Keratinocyte (primary cell): ENCODE measurements around the gene GRIA4. TPM values are rescaled to one million over a fixed set of nuclear protein-coding genes. Genes with fewer than 3 reads are reported as not detected.

Experiments
- DNase-seq: peaks from one replicate; pipeline ENCODE4 v3.0.0-alpha.2; 2011; ENCODE audit warnings: low read depth, missing footprints, low spot score
- FAIRE-seq: peaks from 2 replicates; lab custom pipeline; 2011; peaks lifted over from hg19 to GRCh38; lab: Jason Lieb, UNC
- H2AFZ ChIP-seq: 2 replicates; pipeline ENCODE4 v1.6.0; 2012; ENCODE audit warnings: low read length, control low read depth, inconsistent platforms; ENCODE audit not compliant: control insufficient read depth
- H3K27ac ChIP-seq: 2 replicates; pipeline ENCODE4 v1.5.1; 2011; ENCODE audit warnings: low read length; ENCODE audit not compliant: control insufficient read depth, insufficient read depth
- H3K27me3 ChIP-seq: 3 replicates; pipeline ENCODE4 v1.6.0; 2011; ENCODE audit warnings: low read length; ENCODE audit not compliant: control insufficient read depth, insufficient read depth; ENCODE audit errors: extremely low read depth
- H3K36me3 ChIP-seq, 2 experiments: 2 replicates in 1 of 2; 3 replicates in 1 of 2; pipeline ENCODE4 v1.5.1; 2011; ENCODE audit warnings: low read length in 2 of 2, mild to moderate bottlenecking in 1 of 2; ENCODE audit not compliant: control insufficient read depth in 2 of 2, insufficient read depth in 2 of 2; ENCODE audit errors: extremely low read depth in 1 of 2
- H3K4me1 ChIP-seq: 3 replicates; pipeline ENCODE4 v1.5.1; 2011; ENCODE audit warnings: low read length; ENCODE audit not compliant: control insufficient read depth, insufficient read depth; ENCODE audit errors: extremely low read depth
- H3K4me2 ChIP-seq: 3 replicates; pipeline ENCODE4 v1.6.0; 2011; ENCODE audit warnings: low read depth, low read length; ENCODE audit not compliant: control insufficient read depth, insufficient read depth; ENCODE audit errors: extremely low read depth
- H3K4me3 ChIP-seq, 3 experiments: fragments of 200-600 bp in 1 of 3; sonication (generic) in 1 of 3; 2 replicates in 2 of 3; 3 replicates in 1 of 3; pipeline ENCODE4 v1.5.1; 2011 to 2016; ENCODE audit warnings: low read length in 3 of 3, mild to moderate bottlenecking in 3 of 3, control low read depth in 2 of 3, inconsistent platforms in 1 of 3, low read depth in 1 of 3, mixed read lengths in 1 of 3, mixed run types in 1 of 3, moderate library complexity in 1 of 3; ENCODE audit not compliant: control insufficient read depth in 2 of 3, insufficient read depth in 2 of 3; ENCODE audit errors: extremely low read depth in 1 of 3
- H3K79me2 ChIP-seq: 2 replicates; pipeline ENCODE4 v1.6.0; 2012; ENCODE audit warnings: low read length; ENCODE audit not compliant: control insufficient read depth, insufficient read depth
- H3K9ac ChIP-seq: 3 replicates; pipeline ENCODE4 v1.6.0; 2011; ENCODE audit warnings: low read length; ENCODE audit not compliant: control insufficient read depth, insufficient read depth; ENCODE audit errors: extremely low read depth
- H3K9me1 ChIP-seq: 3 replicates; pipeline ENCODE4 v1.6.0; 2011; ENCODE audit warnings: low read length; ENCODE audit not compliant: control insufficient read depth, insufficient read depth; ENCODE audit errors: extremely low read depth
- H3K9me3 ChIP-seq: 2 replicates; pipeline ENCODE4 v1.5.1; 2012; ENCODE audit warnings: low read depth, low read length; ENCODE audit not compliant: control insufficient read depth
- H4K20me1 ChIP-seq: 3 replicates; pipeline ENCODE4 v1.6.0; 2011; ENCODE audit warnings: low read length; ENCODE audit not compliant: control insufficient read depth, insufficient read depth; ENCODE audit errors: extremely low read depth
- EZH2 ChIP-seq: IDR thresholded peaks from one replicate; pipeline ENCODE4 v1.6.1; 2012; ENCODE audit warnings: inconsistent platforms, mild to moderate bottlenecking, low read length, moderate library complexity
- dilution Hi-C: fragments of 300-500 bp; cut with MboI; formaldehyde crosslinking; loops from one replicate; pipeline ENCODE4 v1.7.0; 2020; ENCODE audit warnings: low sequenced_read_pairs; ENCODE audit not compliant: extremely low pct_ligation_motif_present
- polyA plus RNA-seq, 5 experiments: library from polyadenylated mRNA; depleted of rRNA in 3 of 5; stranded (reverse) in 3 of 5; stranded (forward) in 1 of 5; unstranded in 1 of 5; fragments of >200 nt; gene quantifications; 1 replicate in 1 of 5; 2 replicates in 3 of 5; 3 replicates in 1 of 5; pipeline versions ENCODE4 v1.2.1 to v1.2.3, GENCODE V29; 2011 to 2012; ENCODE audit warnings: missing spikeins in 2 of 5, low read depth in 1 of 5, low replicate concordance in 1 of 5
- TF ChIP-seq, protein P1 (sequence below), 3 experiments: IDR thresholded peaks in 1 of 3; conservative IDR thresholded peaks in 1 of 3; optimal IDR thresholded peaks in 1 of 3; 2 replicates in 2 of 3; 3 replicates in 1 of 3; pipeline versions ENCODE3 to v1.5.1; 2011; ENCODE audit warnings: low read length in 3 of 3, mild to moderate bottlenecking in 3 of 3, moderate library complexity in 2 of 3, control low read depth in 1 of 3, inconsistent platforms in 1 of 3; ENCODE audit not compliant: insufficient read depth in 2 of 3; ENCODE audit errors: extremely low read depth in 1 of 3

Gene GRIA4
- polyA plus RNA-seq, 1 donor (not counting 4 experiments of a cell fraction or from before 2014, with no cell fraction given), result not detected

DNA sequence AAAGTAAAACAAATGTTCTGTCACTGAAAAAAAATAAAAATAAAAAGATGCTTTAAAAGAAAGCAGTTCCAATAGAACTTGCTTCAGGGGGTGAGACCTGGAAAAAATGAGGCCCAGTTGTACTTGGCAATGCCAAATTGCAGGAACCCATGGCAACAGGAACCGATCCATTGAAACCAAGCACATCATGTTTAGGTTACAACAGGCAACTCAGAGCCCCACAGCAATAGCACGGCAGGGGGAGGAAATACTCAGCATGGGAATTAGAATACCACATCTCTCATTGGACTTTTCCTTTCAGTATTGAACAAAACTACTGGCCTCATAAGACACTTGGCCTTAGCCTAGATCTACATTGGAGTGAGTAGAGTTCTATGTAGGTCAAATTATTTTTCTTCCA lies 327.9 kb downstream of the GRIA4 start:
- Histone ChIP-seq H3K79me2 (no peaks in the 10 kb centered on the region), H3K4me3 (no peak overlapping the region), H2AFZ (no peak overlapping the region), H3K27ac (no peak overlapping the region), H3K4me2 (no peak overlapping the region), H3K36me3 (no peaks in the 10 kb centered on the region), H3K27me3 (no peaks in the 10 kb centered on the region), H3K4me1 (no peaks in the 10 kb centered on the region), H3K9ac (no peak overlapping the region), H3K9me1 (no peaks in the 10 kb centered on the region), H4K20me1 (no peaks in the 10 kb centered on the region), H3K9me3 (no peaks in the 10 kb centered on the region)
- dilution Hi-C loops, result no loop called here
- DNase-seq, result no peak
- TF ChIP-seq, protein P1, sequence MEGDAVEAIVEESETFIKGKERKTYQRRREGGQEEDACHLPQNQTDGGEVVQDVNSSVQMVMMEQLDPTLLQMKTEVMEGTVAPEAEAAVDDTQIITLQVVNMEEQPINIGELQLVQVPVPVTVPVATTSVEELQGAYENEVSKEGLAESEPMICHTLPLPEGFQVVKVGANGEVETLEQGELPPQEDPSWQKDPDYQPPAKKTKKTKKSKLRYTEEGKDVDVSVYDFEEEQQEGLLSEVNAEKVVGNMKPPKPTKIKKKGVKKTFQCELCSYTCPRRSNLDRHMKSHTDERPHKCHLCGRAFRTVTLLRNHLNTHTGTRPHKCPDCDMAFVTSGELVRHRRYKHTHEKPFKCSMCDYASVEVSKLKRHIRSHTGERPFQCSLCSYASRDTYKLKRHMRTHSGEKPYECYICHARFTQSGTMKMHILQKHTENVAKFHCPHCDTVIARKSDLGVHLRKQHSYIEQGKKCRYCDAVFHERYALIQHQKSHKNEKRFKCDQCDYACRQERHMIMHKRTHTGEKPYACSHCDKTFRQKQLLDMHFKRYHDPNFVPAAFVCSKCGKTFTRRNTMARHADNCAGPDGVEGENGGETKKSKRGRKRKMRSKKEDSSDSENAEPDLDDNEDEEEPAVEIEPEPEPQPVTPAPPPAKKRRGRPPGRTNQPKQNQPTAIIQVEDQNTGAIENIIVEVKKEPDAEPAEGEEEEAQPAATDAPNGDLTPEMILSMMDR (optimal IDR thresholded peaks at IDR 0.05 in 1 of 3, IDR thresholded peaks at IDR 0.05 in 1 of 3, conservative IDR thresholded peaks at IDR 0.05 in 1 of 3; ENCODE audit: extremely low read depth in 1 of 3, insufficient read depth in 2 of 3, low read length in 3 of 3), result no peak
- no peak for TF ChIP-seq EZH2
- no peak for FAIRE-seq

GRCh38 chr11:105942921-105943320 lies 333.0 kb downstream of the GRIA4 start:
- no peak overlapping the region for H3K27ac ChIP-seq
- dilution Hi-C loops, result no loop called here
- H3K9me3 ChIP-seq, result no peaks in the 10 kb centered on the region
- H3K27me3 ChIP-seq, result no peaks in the 10 kb centered on the region
- no peak overlapping the region for H3K9ac ChIP-seq
- no peaks in the 10 kb centered on the region for H3K4me1 ChIP-seq
- H2AFZ ChIP-seq, result no peak overlapping the region
- H3K79me2 ChIP-seq, result no peaks in the 10 kb centered on the region
- no peaks in the 10 kb centered on the region for H3K36me3 ChIP-seq
- FAIRE-seq (no peak), DNase-seq (no peak)
- H3K4me2 ChIP-seq, result no peak overlapping the region
- TF ChIP-seq, protein P1 (optimal IDR thresholded peaks at IDR 0.05 in 1 of 3, IDR thresholded peaks at IDR 0.05 in 1 of 3, conservative IDR thresholded peaks at IDR 0.05 in 1 of 3; ENCODE audit: extremely low read depth in 1 of 3, insufficient read depth in 2 of 3, low read length in 3 of 3), result no peak
- TF ChIP-seq EZH2, result no peak
- no peak overlapping the region for H3K4me3 ChIP-seq
- H4K20me1 ChIP-seq, result no peaks in the 10 kb centered on the region
- no peaks in the 10 kb centered on the region for H3K9me1 ChIP-seq
